Ishikawa (cell line): Measurements from ENCODE around the gene GM2A.
A peak's percentile ranks its signal among the peaks of the same experiment; 100 is the strongest.

Source experiments
- CEBPB ChIP-seq: IDR thresholded peaks from 2 replicates; pipeline ENCODE4 v1.6.1; 2012
- CREB1 ChIP-seq: IDR thresholded peaks from 2 replicates; pipeline ENCODE4 v1.6.1; 2012; ENCODE audit warnings: low read depth
- EGR1 ChIP-seq: IDR thresholded peaks from 2 replicates; pipeline ENCODE4 v1.6.1; 2012
- EP300 ChIP-seq: IDR thresholded peaks from 2 replicates; pipeline ENCODE4 v1.6.1; 2012; ENCODE audit warnings: borderline replicate concordance
- FOXM1 ChIP-seq: IDR thresholded peaks from 2 replicates; pipeline ENCODE4 v1.6.1; 2012; ENCODE audit warnings: low read depth, borderline replicate concordance
- MAX ChIP-seq: IDR thresholded peaks from 2 replicates; pipeline ENCODE4 v1.6.1; 2012
- NFIC ChIP-seq: IDR thresholded peaks from 2 replicates; pipeline ENCODE4 v1.6.1; 2012
- RAD21 ChIP-seq: IDR thresholded peaks from 2 replicates; pipeline ENCODE4 v1.6.1; 2012; ENCODE audit warnings: low read depth
- REST ChIP-seq: IDR thresholded peaks from 2 replicates; pipeline ENCODE4 v1.6.1; 2012; ENCODE audit warnings: low read depth, mild to moderate bottlenecking
- TAF1 ChIP-seq: IDR thresholded peaks from 2 replicates; pipeline ENCODE4 v1.6.1; 2012; ENCODE audit warnings: low read depth, mild to moderate bottlenecking
- TCF12 ChIP-seq: IDR thresholded peaks from 2 replicates; pipeline ENCODE4 v1.6.1; 2012; ENCODE audit warnings: low read depth
- TEAD4 ChIP-seq: IDR thresholded peaks from 2 replicates; pipeline ENCODE4 v1.6.1; 2012
- USF1 ChIP-seq: IDR thresholded peaks from 2 replicates; pipeline ENCODE4 v1.6.1; 2012
- YY1 ChIP-seq: IDR thresholded peaks from 2 replicates; pipeline ENCODE4 v1.6.1; 2012; ENCODE audit warnings: low read depth
- ZBTB7A ChIP-seq: IDR thresholded peaks from 2 replicates; pipeline ENCODE4 v1.6.1; 2012; ENCODE audit warnings: low read depth

GM2A gene

GRCh38 chr5:151208481-151208914, 44.5 kb upstream of the GM2A start:
- TF ChIP-seq REST (no peak), TAF1 (no peak), USF1 (no peak), EP300 (no peak), RAD21 (no peak), CEBPB (no peak), CREB1 (no peak), TCF12 (no peak), TEAD4 (no peak), FOXM1 (no peak)

GRCh38 chr5:151212406-151212798, 40.6 kb upstream of the GM2A start:
- TF ChIP-seq YY1 (no peak), EP300 (no peak), TEAD4 (no peak), RAD21 (no peak), CREB1 (no peak), USF1 (no peak), FOXM1 (no peak), TCF12 (no peak), CEBPB (no peak), MAX (no peak), NFIC (no peak), REST (no peak), EGR1 (no peak), ZBTB7A (no peak), TAF1 (no peak)

- TF ChIP-seq CREB1 (no peak), CEBPB (0 out of 2 replicates have a peak, but pooled peaks have one; percentile 11)
These were observed 39.0 kb upstream of the GM2A start for GRCh38 chr5:151213803-151214613.

- TF ChIP-seq FOXM1, result no peak
These were observed 38.1 kb upstream of the GM2A start for GRCh38 chr5:151214614-151215545.

GRCh38 chr5:151215546-151215880, 37.5 kb upstream of the GM2A start:
- TF ChIP-seq REST (no peak), MAX (no peak), CREB1 (no peak)
